Stimulated activated CD4-positive, alpha-beta T cell treated with anti-CD3 and anti-CD28 coated beads, TNF-alpha, amount 100 ng/mL, for 1 hour (primary cell): ENCODE data around the gene CTBS.
"Not testable (repeated sequence)": the region's sequence is repeated elsewhere in the genome, so short reads cannot be mapped to it uniquely, and the experiment has no call there.

Source experiments
- DNase-seq, 3 donors: peaks; one replicate each; pipeline ENCODE4 v3.0.0-alpha.2; 2020; ENCODE audit warnings: low read depth in 3 of 3, low spot score in 1 of 3

Gene CTBS, protein sequence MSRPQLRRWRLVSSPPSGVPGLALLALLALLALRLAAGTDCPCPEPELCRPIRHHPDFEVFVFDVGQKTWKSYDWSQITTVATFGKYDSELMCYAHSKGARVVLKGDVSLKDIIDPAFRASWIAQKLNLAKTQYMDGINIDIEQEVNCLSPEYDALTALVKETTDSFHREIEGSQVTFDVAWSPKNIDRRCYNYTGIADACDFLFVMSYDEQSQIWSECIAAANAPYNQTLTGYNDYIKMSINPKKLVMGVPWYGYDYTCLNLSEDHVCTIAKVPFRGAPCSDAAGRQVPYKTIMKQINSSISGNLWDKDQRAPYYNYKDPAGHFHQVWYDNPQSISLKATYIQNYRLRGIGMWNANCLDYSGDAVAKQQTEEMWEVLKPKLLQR

GRCh38 chr1:84573967-84574842 is at the start of gene CTBS:
Gene CTBS, minus strand, starts transcription at chr1:84574440. Its CDS starts 25 bp downstream, at chr1:84574415.
- peak; percentile 62 to 81 (median 74) for DNase-seq

- no peak for DNase-seq
Measured at GRCh38 chr1:84621553-84621952, 47.3 kb upstream of the CTBS start.

- DNase-seq, result peak; percentile 32 to 79 (median 62)
Measured at GRCh38 chr1:84620720-84621313, 46.6 kb upstream of the CTBS start.

DNA sequence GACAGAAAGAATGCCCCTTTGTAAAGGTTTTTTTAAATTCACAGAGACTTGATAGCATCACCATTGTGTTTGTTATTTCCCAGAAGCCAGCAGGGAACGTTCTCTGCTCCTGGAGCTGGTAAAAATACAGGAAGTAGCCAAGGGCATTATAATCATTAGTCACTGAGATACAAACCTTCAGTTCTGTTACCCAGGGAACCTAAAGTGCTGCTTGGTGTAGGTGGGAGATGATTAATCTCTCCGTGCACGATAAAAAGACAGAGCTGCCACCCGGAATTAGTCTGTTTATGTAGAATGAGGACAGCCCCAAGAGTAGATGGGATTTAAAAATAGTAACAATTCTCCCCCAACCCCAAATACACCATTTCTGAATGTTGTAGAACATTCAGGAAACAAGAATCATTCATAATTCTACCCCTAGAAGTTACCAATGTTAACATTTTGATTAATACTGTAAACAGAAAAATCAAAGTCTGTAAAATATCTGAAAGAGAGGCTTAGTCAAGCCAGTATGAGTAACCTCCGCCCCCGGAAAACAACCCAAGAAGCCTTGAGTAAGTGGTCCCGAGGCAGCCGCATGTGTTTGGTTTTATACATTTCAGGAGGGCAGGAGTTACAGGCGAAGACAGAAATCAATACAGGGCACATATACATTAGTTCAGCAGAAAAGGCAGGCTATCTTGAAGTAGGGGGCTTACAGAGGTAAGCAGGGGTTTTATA is 45.3 kb upstream of the CTBS start:
- no peak for DNase-seq

- no peak for DNase-seq
Measured at GRCh38 chr1:84617349-84617748, 43.1 kb upstream of the CTBS start.

DNA sequence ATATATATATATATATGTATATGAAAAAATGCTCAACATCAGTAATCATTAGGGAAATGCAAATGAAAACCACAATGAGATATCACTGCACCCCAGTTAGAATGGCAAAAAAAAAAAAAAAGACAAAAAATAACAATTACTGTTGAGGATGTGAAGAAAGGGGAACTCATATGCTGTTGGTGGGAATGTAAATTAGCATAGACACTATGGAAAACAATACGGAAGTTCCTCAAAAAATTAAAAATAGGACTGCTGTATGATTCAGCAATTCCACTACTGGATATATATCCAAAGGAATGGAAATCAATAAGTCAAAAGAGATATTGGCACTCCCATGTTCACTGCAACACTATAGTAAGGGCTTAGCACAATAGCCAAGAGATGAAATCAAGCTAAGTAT is 41.5 kb upstream of the CTBS start:
- DNase-seq, result no peak

GRCh38 chr1:84613887-84614286 is 39.6 kb upstream of the CTBS start:
- DNase-seq, result no peak

DNA sequence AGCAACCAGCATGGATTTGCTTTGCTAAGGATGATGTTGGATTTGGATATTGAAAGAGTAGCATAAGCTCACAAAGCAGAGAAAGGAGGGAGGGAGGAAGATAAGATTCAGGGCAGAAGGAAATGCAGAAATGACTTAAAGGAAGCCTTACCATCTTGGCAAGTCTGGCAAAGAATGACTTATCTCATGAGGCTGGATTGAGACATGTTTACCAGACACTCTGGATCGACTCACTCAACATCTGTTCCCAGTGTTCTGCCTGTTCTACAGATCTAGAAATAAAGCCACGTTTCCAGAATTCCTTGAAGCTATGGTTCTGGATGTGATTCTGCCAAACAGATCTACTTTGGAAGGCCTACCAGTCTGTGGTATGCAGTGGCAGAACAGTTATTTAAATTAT is 38.8 kb upstream of the CTBS start:
- no peak for DNase-seq

GRCh38 chr1:84611796-84612195 is 37.6 kb upstream of the CTBS start:
- no peak for DNase-seq

GRCh38 chr1:84611091-84611490 is 36.9 kb upstream of the CTBS start:
- DNase-seq, result no peak

DNA sequence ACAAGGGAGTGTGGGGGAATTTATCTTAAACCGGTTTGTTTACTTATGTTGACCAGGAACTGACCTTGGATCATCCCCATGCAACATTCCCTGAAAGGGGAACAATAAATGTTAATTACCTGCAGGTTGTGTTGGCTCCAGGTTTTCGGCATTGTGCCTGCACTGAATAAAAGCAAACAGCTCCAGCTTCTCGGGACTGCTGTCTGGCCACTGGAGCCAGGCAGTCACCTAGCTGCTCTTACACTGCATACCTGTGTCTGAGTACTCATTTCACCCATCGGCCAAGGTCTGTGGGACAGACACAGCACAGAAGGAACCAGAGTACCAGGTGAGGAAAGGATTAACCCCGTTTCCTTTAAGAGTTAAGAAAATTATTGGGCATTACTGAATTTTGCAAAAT is 32.7 kb upstream of the CTBS start:
- DNase-seq, result no peak

GRCh38 chr1:84605157-84605556 is 30.9 kb upstream of the CTBS start:
- no peak for DNase-seq

GRCh38 chr1:84603941-84604830 is 29.9 kb upstream of the CTBS start:
- no peak for DNase-seq

DNA sequence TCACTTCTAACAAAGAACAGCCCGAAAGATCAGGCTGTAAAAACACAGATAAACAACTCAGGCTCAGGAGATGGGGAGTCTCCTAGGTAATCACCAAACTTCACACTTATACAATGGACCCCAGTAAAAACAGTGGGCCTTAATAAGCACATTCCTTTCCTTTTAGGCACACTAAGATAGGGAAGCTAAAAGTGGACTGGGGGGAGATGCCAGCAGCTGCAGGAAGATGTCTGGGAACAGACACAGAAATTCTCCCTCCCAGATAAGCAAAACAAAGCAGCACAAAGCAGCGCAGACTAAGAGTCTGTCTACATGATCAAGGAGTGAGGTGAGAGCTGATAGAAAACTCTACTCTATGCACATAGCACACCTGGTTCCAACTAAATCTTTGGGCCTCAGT is 29.0 kb upstream of the CTBS start:
- no peak for DNase-seq

DNA sequence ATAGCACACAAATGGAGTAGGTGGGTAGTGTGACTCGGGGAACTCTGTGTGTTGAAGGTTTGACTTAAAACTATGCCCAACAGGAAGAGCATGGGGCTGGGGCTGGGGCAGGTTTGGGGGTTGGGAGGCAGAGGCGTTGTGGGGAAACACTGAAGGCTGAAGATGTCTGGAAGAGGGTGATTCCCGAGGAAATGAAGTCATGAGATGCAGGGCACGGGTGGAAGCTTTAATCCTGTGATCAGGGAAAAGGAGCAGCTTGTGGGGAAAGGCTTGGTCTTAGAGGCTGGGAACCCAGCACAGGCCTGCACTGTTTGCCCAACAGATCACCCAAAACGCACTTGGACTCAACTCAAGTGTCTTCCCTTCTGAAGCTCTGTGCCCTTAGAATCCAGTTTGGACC is 26.6 kb upstream of the CTBS start:
- no peak for DNase-seq

GRCh38 chr1:84598846-84599741 is 24.9 kb upstream of the CTBS start:
- DNase-seq, result no peak

- no peak for DNase-seq
Measured at GRCh38 chr1:84598418-84598817, 24.2 kb upstream of the CTBS start.

DNA sequence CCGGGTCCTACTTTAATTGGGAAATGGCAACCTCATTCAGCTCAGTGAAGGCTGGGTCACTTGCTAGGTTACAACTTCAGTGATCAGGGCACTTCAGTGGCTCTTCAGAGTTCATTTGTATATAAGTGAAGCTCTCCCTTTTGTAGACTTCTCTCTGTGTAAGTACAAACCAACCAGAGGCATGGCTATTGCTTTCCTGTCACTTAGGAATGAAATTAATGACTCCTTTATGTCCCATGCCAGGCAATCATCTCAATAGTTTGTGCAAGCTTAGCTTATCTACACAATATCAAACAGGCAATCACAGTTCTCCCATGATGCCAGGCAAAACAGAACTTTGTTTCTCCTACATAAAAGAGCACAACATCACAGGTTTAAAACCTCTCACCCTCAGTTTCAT is 22.8 kb upstream of the CTBS start:
- no peak for DNase-seq

- not testable (repeated sequence) for DNase-seq
Measured at GRCh38 chr1:84594959-84595358, 20.7 kb upstream of the CTBS start.
